Activated CD4-positive, CD25-positive, alpha-beta regulatory T cell (primary cell): Measurements from ENCODE around the gene NPBWR2.

ENCODE experiments used
- DNase-seq, 4 experiments: peaks; one replicate each; lab custom pipeline; 2025; lab: John Stamatoyannopoulos, UW

The NPBWR2 gene

DNA sequence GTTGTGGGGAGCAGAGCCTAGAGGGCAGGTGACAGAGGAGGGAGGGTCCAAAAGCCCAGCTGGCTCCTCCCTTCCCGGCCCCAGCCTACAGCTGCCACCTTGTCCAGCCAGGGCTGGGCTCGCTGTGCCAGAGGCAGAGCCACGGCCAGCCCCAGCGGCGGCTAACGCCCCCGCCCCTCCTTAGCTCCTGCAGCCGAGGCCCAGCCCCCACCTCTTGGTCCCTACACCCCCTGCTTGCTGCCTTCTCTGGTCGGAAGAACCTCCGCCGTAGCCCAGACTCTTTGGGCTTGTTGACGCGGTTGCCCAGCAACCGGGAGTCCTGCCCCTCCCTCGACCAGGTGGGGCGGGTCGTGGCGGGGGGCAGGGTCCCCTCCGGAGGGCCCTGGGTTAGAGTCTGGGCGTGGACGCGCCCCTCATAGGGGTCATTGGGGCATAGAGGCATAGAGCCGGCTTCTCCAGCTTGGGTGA lies 22.6 kb downstream of the NPBWR2 start:
- no peak for DNase-seq

DNA sequence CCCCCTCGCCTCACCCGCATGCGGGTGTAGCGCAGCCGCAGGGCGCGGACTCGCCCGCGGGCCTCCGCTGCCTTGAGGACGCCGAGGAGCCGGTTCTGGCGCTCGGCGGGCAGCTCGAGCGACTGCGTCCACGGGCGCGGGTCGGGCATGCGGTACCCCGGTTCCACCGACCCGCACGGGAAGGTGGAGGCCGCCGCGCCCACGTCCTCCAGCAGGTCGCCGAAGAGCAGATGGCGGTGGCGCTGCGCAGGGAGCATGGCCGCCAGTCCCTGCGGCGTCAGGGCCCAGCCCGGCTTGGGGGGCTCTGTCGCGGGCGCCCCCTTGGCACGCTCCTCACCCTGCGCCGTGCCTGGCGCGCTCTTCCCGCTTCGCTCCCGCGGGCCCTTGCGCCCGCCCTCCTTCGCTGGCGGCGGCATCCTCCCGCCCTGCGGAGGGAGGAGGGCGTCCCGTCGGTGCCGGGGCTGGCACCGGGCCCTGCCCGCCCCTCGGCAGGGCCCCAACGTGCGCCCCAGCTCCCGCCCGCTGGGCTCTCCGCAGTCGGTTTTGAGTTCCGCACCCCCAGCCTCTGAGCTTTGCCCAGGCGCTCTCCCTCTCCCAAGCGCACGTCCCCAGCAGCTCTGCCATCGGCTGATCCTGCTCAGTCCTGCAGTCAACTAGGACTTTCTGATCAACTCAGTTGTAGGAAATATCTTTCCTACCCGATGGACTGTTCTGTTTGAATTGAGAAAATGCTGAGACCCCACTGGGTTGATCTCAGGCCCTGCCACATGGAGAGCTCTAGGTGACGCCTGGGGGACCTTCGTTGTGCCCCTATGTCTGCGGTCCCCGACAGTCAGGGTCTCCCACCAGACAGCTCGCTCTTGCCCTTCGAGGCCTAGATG lies 23.3 kb downstream of the NPBWR2 start, which contains the start of gene LKAAEAR1:
TSS of gene LKAAEAR1 (minus strand) at position 595 of the 881 bp plus-strand sequence. CDS start at position 416, 179 bp downstream.
- DNase-seq, result no peak

DNA sequence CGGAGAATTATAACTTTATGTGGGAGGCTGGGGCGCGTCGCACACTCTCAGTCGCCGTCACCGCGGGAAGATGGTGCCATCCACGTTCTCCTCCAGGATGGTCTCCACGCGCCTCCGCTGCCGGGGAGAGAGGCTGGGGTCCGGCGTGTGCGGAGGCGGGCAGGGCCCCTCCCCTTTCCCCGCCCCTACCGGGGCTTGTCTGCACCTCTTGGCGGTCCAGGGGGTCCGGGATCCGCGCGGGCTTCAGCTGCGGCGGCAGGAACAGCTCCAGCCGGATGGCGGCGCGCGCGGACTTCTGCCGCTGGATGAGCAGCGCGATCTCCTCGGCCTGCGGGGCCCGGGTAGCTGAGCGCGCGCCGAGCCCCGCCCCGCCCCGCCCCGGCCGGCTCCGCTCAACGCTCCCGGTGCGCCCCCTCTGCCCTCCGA lies 24.0 kb downstream of the NPBWR2 start:
- peak; percentile 40 to 57 (median 50) for DNase-seq

DNA sequence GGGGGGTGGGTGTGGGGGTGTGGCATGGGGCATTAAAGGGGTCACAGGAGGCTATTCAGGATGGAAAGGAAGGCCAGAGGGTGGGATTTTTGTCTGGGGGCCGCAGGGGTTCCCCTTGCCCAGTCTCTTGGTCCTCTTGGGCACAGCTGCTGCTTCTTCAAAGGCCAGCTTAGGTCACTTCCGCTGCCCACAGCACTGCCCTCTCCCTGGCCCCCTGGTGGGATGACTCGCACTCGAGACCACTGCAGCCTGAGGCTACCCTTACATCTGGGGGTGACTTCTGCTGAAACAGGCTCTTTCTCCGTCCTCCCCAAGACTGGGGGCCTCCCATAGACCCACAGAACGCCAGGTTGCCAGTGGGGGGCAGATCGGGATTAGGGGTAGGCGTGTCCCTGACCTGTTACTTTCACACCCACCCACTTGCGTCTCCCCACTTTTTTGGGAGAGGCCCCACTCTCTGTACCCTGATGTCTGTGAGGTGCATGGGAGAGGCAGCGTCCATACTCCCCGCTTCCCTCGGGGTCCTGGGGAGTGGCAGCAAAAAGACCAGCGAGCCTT lies 24.5 kb downstream of the NPBWR2 start:
- no peak for DNase-seq

DNA sequence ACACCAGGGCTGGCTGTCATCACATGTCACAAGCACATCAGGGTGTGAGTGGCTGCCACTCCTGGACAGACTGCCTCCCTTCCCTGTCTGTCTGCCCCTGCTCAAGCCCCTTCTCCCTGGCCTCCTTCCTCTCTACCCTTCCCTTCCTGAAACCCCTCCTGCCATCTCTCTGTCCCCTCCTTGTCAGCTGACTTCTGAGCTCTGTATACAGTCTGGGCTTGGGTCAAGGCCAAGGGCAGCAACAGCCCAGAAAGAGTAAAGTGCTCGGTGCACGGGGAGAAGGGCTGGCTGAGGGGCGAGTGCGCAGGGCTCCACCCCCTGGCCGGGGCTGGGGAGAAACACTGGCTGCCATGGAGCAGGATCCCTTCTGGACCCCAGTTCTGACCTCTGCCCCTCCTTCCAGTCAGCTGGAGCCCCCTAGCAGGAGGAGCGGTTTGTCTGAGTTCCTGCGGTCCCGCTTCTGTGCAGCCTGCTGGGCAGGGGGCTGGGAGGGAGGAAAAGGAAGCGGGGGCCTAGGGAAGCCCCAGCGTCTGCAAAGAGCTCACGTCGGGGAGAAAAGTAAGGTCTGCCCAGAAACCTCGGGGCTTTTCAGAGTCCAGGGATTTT lies 25.1 kb downstream of the NPBWR2 start:
- no peak for DNase-seq

DNA sequence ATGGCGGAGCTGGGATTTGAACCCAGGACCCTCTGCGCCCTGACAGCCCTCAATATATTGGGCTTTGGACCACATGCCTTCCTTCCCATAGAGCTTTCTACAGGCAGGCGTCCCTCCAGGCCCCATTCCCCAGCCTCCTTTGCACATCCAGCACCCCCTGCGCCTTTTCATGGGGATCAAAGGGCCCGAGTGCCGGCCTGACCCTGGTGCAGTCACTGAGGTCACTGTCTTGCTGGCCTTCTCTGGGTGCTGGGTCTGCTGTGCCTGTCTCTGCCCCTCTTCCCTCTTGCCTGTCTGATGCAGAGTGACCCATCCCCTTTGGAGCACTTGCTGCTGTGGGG lies 25.8 kb downstream of the NPBWR2 start:
- no peak for DNase-seq

DNA sequence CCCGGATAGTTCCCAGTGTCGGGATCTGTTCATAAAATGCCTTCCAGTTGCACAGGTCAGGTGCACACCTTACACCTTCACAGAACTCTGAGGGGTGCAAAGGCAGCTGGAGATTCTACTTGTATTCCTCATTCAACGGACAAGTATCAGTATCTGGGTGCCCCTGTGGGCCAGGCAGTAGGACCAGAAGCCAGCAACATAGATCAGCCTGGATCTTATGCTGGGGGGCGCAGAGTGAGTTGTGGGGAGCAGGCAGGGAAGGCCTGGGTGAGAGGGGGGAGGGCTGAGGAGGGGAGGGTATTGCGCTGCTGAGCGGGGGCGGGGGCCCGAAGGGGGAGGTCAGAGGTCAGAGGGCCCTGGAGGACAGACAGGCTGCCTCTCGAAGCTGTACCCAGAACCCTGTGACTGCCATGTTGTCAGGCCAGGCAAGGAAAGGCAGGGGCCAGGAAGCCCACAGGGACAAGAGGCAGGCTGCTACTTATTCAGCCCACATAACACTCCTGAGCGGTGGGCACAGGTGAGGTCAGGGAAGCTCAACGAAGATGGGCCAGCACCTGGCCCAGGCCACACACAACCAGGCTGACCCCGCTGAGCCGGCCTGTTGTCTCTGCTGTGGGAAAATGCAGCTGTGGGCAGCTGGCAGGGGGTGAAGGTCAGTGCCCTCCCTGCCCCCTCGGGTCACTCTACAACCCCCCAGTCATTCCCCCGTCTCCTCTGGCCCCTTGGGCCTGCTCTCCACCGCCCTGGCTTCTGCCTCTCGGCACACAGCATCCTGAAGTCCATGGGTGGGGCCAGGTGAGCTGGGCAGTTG lies 26.3 kb downstream of the NPBWR2 start:
- no peak for DNase-seq

DNA sequence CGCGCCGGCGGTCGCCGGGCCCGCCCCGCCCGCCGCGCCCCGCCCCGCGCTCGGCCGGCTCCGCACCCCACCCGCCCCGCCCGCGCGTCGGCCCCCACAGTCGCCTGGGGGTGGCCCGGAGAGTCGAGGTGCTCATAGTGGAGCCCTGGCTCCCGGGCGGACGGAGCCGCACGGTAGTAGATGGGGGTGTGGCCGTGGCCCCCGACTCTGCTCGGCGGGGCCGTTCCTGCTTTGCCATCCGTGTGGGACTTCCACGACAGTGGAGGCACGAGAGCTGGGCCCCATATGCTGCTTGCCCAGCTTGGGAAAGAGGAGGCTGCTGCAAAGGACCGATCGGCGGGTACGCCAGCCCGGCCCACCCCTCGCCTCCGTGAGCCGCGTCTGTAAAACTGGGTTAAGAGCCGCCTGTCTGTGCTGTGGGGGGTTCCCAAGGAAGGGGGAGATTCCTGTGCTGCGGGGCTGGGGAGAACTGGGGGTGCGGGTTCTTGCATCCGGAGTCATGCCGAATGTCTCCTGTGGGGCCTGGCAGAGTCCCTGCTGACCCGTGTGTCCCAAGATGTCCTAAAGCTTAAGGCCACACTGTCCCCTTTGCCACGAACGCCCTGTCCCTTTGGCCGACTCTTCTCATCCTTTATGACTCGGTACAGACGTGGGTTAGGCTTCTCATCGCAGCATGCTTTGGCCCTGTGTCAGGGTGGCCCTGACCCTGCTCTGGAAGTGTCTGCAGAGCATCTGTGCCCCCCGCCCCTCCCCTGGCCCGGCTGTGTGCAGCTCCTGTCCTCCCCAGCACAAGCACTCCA lies 27.2 kb downstream of the NPBWR2 start, which contains the start of gene OPRL1:
TSS of gene OPRL1 (plus strand) at position 70 of the 800 bp plus-strand sequence. CDS start 12,639 bp downstream, outside the sequence.
- peak in 2 of 4 experiments; percentile 19 to 36 for DNase-seq

DNA sequence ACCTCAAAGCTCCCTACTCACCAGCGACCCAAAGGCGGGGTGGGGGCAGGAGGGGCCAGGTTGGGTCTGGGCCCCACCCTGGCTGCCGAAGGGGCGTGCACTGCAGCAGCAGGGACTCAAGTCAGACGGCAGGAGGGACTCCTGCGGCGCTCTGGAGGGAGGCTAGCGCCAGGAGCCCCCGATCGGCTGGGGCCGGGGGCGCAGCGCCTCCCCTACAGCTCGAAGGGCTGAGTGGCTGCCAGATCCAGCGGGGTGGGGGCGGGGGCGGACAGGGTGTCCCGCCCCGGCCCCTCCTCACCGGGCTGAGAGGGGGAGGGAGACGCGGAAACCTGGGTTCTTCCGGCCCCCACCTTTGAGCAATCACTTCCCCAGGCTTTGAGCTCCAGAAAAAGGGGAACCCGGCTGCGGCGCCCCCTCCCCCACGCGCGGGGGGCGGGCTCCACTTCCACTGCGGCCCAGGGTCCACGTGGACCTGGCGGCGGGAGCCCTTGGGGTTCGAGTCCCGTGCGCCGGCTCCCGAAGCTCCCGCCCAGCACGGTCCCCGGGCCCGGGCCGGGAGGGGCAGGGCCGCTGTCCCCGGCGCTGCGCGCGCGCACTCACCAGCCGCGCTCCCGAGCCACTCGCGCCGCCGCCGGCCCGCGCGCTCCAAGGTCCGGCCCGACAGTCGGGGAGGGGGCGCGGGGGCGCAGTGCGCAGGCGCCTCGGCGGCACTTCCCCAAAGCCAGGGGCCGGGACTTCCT lies 27.9 kb downstream of the NPBWR2 start, which contains the start of gene RGS19:
TSS of gene RGS19 (minus strand) at position 246 of the 740 bp plus-strand sequence. CDS start 2,632 bp downstream, outside the sequence.
- DNase-seq, result peak; percentile 20 to 53 (median 48)

DNA sequence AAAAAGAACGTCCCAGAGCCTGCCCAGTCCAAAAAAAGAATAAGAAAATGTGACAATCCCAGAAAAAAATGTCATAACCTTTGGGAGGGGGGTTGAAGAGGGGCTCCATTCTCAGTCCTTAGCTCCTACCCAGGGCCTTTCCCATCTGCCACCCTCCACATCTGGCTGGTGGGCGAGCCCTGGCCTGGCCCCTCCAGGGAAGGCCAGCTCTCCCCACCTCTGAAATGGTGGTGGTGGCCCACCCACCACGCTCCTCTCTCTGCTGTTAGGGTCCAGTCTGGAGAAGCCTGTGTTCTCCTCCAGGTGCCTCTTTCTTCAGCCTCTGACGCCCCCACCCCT lies 28.5 kb downstream of the NPBWR2 start:
- no peak for DNase-seq

DNA sequence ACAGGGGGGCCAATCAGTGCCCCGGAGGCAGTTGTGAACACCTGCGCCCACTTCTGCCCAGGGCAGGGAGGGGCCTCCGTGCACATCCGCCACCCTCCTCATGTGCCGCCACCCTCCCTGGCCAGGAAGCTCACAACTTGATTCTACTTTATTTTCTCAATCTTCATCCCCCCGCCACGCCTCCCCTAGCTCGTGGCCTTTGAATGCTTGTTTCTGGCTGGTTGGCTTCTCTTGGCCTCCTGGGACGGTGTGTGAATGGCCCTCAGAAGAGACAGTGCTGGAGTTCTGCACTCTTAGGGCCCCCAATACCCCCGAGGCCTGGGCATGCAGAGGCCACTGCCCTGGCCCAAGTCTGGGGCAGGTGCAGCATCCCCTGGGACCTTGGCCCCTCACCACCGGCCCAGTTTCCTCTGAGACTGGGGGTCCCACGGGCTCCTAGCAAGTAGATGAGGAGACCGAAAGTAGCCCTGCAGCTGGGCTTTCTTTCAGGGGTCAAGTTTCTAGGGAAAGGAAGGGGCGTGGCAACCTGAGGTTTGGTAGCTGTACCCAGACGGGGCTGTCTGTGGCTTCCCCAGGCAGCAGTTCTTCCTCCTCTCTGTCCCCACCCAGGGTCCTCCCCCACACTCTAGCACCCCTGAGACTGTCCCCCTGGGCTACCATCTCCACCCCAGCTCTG lies 29.4 kb downstream of the NPBWR2 start:
- peak in 2 of 4 experiments; percentile 59 for DNase-seq

DNA sequence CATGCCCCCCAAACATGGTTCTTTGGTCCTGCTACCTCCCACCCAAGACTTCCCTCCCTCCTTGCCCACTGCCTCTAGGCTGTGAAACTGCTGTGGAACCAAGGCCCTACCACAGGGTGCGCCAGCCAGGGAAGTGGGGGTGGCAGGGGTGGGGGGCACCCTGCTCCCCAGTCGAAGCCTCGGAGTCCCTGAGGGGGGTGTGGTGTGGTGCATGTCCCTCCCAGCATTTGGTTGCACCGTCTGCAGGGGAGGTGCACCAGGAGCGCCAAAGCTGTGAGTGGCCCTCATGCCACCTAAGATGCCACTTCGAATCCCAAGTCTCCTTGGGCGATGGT lies 29.9 kb downstream of the NPBWR2 start:
- DNase-seq, result no peak

DNA sequence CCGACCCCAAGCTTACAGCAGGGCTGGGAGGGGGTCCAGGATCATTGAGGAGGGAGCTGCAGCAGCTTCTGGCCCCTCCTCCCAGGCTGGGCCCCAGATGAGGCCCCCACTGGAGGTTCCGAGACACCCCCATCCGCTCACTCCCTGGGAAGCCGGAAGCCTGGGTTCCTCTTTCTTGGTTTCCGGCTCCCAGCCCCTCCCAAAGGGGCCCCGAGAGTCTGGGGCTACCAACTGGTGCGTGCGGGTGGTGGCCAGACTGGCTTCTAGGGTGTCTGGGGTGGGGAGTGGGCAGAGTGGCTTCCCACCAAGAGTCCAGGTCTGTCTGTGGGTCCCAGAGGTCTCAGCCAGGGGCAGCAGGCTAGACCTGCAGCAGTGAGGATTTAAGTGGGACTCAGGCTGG lies 30.3 kb downstream of the NPBWR2 start:
- DNase-seq, result peak in 2 of 4 experiments; percentile 15 to 20

DNA sequence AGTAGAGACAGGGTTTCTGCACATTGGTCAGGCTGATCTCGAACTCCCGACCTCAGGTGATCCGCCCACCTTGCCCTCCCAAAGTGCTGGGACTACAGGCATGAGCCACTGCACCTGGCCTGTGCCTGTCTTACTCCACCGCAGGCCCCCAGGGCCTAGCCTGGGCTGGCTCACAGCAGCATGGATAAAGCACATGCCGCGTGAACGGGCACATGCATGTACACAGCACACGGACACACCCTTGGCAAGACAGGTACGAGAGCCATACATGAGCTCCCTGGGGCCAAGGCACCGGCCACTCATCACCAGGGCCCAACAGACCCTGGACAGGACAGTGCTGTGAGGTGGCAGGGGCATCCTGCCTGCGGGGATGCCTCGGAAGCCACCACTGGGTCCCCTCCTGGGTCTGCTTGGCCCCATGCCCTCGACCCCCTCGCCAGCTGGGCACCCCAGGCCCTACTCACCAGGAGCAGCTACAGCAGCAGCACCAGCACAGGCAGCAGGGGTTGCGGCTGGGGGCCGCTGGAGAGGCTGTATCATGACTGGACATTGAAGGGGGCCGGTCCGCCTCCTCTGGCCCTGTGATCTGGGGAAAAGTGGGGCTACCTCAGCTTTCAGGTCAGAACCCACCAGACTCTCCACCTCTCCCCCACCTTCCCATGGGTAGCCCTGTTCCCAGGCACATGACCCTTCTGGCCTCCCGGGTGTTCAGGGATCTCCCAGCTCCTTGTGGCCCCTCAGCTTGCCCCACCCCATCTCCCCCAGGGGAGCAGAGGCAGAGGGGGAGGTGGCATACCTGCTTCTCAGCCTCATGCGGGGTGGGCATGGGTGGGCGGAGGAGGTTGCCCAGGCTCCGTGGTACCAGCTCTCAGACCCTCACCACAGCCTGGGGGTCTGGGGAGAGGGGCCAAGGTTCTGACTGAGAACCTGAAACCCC lies 31.0 kb downstream of the NPBWR2 start:
- no peak for DNase-seq

DNA sequence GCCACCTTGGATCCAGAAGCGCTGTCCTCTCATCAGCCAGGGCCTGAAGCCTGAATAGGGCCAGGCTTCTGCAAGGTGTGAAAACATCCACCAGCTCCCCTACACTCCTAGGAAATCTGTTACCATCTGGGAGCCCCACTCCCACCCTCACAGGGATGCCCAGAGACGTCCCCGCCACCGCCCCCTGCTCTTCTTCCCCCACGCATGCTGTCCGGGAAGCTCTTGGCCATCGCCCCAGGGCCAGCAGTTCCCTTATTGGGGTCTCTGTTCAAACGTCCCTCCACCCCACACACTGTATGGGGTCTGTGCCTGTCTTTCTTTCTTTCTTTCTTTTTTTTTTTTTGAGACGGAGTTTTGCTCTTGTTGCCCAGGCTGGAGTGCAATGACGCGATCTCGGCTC lies 31.8 kb downstream of the NPBWR2 start:
- DNase-seq, result no peak

DNA sequence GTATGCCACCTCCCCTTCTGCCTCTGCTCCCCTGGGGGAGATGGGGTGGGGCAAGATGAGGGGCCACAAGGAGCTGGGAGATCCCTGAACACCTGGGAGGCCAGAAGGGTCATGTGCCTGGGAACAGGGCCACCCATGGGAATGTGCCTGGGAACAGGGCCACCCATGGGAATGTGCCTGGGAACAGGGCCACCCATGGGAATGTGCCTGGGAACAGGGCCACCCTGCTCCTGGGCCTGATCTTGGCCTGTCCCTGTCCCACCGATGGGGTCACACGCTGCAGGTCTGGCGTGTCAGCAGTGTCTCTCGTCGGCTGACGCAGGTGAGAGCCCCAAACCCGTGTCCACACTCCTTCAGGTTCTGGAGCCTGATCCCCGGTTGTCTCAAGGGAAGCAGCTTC lies 32.4 kb downstream of the NPBWR2 start:
- no peak for DNase-seq

DNA sequence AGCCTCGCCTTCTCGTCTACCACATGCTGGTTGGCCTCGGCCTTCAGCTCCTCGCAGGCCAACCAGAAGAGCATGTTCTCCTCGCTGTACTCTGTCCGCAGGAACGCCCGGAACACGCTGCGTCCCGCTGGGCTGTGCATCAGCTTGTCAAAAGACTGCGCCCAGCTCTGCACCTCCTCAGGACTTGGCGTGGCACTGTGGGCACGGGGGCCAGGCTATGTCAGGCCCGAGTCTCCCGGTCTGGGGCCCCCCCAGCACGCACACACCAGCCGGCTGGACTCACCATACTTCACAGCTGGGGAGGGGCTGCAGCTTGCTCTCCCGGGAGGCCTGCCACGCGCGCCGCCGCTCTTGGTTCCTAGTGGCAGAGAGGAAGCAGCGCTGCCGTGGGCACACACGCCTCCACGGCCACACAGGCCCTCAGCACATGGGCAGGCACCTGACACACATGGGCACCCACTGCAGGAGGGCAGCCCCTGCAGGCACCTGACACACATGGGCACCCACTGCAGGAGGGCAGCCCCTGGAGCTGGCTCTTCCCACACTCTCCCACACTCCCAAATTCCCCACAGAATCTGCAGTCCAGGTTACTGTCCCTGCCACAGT lies 33.1 kb downstream of the NPBWR2 start:
- DNase-seq, result no peak

DNA sequence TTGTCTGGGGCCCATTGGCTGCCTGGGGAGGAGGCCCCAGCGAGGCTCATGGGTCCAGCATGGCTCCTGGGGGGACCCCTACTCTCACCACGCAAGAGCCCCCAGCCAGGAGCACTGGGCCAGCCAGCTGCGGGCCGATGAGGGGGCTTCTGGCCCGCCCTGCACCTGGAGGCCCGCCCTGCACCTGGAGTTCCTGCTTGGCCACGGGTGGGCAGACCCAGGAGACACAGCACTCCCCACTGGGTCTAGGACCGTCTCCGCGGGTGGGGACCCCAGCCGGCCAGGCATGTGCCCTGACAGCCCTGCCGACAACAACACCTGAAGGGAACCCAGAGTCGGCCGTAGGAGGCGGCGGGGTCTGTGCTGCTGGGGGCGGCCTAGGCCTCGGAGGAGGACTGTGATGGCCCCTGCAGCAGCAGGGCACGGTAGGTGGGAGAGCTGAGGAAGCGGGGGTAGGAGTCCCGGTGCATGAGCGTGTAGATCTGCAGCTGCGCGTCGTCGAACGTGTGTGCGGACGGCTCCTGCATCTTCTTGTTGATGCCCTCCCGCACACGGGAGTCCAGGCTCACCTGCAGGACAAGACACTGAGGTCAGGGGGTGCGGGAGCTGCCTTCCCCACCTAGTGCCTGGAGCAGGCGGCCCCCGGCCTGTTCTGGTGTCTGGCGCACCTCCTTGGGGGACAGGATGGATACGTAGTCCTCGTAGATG lies 33.7 kb downstream of the NPBWR2 start:
- no peak for DNase-seq
